C4-2B (cell line): ENCODE measurements around the gene B4GALNT1.

Experiments used
- ZFX ChIP-seq: fragments of 450-650 bp; IDR thresholded peaks from 2 replicates; pipeline ENCODE4 v1.6.1; 2017
- TF ChIP-seq, protein P1 (sequence below): fragments of 450-650 bp; conservative IDR thresholded peaks from 2 replicates; pipeline ENCODE4 v1.5.1; 2017; ENCODE audit warnings: mild to moderate bottlenecking

DNA sequence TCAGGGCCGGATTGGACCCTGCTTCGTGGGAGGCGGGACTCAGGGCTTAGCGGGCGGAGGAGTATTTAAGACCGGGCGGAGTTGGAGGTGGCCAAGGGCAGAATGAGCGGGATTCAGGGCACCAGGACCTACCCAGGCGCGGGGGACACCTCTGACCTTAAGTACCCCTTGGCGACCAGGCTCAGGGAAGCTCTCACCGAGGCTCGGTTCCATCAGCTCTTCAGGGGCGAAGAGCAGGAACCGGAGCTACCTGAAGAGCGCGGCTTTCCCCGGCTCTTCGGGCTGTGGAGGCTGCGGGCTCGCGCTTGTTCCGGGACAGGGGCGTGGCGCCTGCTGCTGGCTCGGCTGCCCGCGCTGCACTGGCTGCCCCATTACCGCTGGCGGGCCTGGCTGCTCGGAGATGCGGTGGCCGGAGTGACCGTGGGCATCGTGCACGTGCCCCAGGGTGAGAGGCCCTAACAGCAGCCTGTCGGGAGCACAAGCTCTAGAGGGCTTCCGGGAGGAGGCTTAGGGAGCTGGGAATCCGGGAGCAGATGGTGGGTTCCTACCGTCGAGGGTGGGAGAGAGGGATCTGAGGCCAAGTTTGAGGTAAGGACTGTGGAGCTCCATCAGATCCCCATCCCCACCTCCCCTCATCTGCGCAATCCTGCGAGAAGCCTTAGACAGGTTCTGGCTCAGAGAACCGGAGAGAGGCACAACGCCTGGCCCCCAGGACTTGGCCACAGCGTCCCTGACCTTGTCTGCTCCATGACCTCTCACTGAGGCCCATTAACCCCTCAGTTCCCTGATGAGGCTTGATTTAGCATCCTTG, 13.4 kb downstream of the B4GALNT1 start:
- TF ChIP-seq, protein P1, sequence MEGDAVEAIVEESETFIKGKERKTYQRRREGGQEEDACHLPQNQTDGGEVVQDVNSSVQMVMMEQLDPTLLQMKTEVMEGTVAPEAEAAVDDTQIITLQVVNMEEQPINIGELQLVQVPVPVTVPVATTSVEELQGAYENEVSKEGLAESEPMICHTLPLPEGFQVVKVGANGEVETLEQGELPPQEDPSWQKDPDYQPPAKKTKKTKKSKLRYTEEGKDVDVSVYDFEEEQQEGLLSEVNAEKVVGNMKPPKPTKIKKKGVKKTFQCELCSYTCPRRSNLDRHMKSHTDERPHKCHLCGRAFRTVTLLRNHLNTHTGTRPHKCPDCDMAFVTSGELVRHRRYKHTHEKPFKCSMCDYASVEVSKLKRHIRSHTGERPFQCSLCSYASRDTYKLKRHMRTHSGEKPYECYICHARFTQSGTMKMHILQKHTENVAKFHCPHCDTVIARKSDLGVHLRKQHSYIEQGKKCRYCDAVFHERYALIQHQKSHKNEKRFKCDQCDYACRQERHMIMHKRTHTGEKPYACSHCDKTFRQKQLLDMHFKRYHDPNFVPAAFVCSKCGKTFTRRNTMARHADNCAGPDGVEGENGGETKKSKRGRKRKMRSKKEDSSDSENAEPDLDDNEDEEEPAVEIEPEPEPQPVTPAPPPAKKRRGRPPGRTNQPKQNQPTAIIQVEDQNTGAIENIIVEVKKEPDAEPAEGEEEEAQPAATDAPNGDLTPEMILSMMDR: no peak
- TF ChIP-seq ZFX: no peak
